GM21526 (cell line): ENCODE data around the gene FKBP5.
"Not testable (repeated sequence)": the region's sequence is repeated elsewhere in the genome, so short reads cannot be mapped to it uniquely, and the experiment has no call there.

Source experiments
- ATAC-seq: cut with Tn5 transposase; IDR thresholded peaks from one replicate; pipeline ENCODE4 v1.9.1; 2021; ENCODE audit warnings: moderate library complexity; ENCODE audit not compliant: unreplicated experiment, low FRiP score

The FKBP5 gene

DNA sequence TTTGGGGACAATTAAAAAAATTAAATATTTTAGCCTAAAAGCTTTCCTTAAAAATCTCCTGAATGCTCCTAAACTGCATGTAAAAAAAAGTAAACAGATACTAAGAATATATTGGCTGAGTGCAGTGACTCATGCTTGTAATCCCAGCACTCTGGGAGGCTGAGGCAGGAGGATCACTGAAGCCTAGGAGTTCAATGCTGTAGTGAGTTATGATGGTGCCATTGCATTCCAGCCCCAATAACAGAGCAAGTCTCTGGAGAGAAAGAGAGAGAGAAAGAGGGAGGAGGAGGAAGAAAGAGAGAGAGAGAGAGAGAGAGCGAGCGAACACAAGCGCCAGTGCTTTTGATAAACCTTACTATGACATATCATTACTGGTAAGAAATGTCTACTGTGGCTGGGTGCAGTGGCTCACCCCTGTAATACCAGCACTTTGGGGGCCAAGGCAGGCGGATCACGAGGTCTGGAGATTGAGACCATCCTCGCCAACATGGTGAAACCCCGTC is 58.8 kb downstream of the FKBP5 start:
- no peak for ATAC-seq

DNA sequence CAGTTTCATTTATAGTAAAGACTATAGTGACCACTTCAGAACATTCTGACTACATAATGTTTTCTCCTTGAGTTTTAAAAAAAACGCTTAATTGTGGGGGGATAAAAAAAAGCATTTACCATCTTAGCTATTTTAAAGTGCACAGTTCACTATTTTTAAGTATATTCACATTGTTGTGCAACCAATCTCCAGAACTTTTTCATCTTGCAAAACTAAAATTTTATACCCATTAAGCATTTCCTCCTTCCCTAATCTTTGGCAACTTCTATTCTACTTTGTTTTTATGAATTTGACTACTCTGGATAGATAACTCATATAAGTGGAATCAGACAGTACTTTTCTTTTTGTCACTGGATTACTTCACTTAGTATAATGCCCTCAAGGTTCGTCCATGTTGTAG is 62.3 kb downstream of the FKBP5 start:
- no peak for ATAC-seq

DNA sequence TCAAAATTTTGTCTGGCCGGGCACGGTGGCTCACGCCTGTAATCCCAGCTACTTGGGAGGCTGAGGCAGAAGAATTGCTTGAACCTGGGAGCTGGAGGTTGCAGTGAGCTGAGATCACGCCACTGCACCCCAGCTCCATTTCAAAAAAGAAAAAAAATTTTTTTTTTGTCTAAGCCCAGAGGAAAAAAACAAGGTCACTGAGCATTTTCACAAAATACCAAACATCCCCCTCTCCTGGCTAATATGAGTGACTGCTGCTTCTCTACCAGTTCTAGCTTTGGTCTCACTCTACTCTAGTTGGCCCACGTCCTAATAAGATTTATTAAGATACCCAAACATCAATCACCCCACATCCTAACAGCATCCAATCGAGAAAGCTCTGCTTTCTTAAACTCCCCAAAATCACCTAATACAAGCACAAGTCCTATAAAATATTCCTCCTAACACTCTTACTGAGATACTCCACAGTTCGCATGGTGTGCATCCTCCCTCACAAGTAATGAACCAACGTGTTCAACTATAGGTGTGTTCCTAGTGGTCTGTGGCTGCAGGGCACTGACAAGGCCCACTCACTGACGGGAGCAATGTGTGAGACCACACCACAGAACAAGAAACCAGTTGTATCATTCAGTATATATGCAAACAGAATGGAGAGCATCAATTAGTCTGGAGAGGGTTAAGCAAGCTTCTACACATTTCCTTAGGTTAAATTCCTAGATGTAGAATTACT is 64.2 kb downstream of the FKBP5 start:
- ATAC-seq: no peak

DNA sequence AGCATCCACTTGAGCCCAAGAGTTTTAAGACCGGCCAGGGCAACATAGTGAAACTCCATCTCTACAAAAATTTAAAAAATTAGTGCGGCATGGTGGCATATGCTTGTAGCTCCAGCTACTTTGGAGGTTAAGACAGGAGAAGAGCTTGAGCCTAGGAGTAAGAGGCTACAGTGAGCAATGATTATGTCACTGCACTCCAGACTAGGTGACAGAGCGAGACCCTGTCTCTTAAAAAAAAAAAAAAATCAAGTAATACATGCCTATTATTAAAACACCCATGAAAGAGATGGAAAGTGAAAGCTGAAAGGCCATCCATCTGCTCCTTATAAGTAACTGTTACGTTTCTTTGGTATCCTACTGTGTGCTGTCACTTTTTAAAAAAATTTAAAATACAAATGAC is 66.4 kb downstream of the FKBP5 start:
- ATAC-seq: no peak

DNA sequence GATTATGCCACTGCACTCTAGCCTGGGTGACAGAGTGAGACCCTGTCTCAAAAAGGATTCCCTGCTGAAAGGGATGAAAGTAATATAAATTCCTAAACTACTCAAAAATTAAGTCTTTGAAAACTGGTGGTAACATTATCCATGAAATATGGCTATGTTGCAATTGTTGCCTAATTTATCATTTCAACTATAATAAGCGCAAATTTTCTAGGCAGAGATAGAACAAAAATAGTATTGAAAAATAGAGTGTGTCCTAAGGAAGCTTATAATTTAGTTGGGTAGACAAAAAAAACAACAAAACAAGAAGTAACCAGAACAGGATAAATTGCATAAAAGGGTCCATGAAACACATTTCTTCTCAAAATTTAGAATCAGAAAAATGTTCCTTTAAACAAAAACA is 68.0 kb downstream of the FKBP5 start:
- no peak for ATAC-seq

DNA sequence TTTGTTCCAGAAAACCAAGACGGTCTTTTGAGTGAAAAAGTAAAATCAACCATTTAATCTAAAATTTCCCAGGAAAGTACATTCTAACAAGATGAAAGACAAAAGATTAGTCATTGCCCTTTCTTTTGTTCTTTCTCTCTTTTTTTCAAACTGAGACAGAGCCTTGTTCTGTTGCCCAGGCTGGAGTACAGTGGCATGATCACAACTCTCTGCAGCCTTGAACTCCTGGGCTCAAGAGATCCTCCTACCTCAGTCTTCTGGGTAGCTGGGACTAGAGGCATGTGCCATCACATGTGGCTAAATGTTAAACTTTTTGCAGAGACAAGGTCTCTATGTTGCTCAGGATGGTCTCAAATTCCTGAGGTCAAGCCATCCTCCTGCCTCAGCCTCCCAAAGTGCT is 75.0 kb downstream of the FKBP5 start:
- no peak for ATAC-seq

DNA sequence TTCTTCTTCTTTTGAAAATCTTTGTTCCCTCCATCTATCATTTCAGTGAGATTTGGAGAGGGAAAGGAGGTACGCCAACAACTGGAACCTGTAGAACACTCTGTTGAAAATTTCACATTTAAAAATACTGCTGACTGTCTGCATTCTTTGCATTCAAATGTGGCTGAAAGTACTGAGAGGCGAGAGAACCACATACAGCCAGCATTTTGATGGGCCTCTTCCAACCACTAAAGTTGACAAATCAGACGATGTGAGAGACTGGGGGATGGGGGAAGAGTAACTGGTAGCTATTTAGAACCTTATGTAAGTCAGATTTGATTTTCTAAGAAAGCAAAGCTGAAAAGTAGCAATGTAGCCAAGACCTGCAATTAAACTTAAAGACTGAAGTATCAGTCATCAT is 77.5 kb downstream of the FKBP5 start:
- no peak for ATAC-seq

DNA sequence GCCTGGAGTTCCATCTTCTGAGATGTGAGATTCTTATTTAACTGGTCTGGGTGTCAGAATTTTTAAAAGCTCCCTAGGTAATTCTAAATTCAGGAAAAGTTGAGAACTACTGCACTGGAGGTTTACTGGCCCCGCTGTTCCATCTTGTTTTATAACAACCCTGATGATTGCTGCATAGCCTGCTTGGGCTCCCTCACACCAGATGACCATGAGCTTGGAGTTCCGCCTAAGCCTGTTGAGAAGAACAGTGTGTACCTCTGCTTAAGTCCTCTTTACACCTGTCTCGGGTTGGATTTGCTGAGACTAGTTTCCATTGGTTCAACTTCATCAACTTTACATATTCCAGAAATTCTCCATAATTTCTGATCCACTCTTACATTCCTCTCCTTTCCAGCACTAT is 77.9 kb downstream of the FKBP5 start:
- ATAC-seq: no peak

DNA sequence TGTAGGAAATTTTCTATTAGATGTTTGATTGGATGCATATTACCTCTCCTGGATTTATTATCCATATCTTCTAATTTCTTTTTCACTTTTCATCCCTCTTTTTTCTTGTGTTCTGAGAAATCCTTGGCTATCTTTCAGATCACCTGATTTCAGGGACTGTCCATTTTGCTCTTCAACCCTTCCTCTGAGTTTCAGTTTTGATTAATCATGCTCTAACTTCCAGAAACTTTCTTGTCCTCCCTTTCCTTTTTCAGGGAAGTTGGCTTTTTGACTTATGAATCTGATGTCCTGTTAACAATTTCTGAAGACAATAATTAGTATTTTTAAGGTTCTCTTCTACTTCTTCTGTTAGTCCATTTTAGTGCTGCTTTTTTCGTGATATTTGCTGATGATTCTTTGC is 79.1 kb downstream of the FKBP5 start:
- ATAC-seq: no peak

DNA sequence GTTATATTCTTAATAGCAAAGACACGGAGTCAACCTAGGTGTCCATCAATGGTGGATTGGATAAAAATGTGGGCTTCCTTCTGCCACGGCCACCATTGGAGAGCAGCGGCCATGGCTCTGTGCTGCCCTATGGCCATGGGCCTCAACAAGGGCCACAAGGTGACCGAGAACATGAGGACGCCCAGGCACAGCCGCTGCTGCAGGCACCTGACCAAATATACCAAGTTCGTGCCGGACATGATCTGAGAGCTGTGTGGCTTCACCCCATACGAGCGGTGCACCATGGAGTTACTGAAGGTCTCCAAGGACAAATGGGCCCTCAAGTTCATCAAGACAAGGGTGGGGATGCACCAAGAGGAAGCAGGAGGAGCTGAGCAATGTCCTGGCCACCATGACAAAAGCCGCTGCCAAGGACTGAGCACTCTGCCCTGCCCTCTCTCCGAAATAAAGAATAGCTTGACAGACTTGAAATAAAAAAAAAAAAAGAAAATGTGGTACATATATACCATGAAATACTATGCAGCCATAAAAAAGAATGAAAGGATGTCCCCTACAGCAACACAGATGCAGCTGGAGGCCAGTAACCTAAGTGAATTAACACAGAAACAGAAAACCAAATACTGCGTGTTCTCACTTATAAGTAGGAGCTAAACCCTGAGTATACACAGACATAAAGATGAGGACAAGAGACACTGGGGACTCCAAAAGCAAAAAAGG is 81.0 kb downstream of the FKBP5 start:
- ATAC-seq: no peak

DNA sequence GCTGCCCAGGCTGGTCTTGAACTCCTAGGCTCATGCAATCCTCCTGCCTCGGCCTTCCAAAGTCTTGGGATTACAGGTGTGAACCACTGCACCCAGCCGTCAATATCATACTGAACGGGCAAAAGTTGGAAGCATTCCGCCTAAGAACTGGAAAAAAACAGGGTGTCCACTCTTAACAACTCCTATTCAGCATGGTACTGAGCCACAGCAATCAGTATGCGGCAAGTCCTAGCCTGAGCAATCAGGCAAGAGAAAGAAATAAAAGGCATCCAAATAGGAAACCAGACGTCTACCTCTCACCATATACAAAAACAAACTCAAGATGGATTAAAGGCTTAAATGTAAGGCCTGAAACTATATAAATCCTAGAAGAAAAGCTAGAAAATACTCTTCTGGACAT is 83.1 kb downstream of the FKBP5 start:
- no peak for ATAC-seq

DNA sequence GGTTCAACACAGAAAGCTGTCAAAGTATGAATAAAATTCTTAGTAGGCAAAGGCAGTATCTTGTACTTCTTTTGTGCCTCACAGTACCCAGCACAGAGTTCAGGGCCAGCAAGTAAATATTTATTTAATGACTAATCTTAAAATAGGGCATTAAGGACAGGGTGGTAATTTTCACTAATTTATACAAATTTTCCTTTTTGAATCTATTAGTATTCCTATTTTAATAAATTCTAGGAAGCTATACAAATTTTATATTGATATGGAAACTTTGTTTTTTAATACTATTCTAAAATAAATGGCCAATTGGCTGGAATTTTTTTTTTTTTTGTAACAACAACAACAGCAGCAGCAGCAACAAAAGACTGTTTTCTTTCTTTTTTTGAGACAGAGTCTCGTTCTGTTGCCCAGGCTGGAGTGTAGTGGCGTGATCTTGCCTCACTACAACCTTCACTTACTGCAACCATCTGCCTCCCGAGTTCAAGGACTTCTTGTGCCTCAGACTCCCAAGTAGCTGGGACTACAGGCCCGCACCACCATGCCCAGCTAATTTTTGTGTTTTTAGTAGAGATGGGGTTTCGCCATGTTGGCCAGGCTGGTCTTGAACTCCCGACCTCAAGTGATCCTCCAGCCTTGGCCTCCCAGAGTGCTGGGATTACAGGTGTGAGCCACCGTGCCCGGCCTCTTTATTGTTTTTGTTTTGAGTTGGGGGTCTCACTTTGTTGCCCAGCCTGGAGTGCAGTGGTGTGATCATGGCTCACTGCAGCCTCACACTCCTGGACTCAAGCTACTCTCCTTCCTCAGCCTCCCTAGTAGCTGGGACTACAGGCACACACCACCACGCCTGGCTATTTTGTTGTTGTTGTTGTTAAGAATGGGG is 85.2 kb downstream of the FKBP5 start:
- ATAC-seq: no peak

DNA sequence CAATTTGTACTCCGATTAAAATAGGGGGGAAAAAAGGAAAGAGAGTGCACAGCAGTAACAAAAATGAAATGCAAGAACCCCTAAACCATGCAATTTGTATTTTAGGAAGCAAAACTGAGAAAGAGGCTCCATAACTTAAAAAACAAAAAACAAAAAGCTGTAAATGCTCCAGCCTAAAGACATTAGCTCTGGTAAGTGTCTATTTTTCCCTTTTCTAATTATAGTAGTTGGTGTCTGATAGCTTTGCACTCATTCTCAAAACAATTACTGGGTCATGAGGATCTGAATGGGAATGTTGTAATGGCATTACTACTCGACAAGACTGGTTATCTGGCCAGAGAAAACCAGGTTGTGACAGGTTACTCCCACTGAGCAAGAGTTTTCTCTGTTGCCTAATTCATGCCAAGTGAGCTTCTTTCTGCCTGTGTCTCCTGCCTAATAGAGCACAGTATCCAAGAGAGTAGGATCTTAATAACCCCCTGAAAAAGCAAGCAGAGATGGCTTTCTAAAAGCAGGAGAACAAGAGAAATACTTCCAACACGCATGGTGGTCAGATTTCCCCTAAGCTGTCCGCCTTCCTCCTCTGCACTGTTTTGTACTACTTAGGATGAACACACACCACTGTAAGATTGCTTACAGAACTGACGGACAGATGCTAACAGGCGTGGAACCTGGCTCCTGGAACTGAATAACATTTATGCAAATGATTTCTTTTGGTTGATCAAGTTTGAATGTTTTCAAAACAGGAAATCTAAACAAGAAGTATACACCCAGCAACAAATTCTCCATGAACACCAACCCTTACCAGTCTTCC is 86.4 kb downstream of the FKBP5 start:
- ATAC-seq: no peak

DNA sequence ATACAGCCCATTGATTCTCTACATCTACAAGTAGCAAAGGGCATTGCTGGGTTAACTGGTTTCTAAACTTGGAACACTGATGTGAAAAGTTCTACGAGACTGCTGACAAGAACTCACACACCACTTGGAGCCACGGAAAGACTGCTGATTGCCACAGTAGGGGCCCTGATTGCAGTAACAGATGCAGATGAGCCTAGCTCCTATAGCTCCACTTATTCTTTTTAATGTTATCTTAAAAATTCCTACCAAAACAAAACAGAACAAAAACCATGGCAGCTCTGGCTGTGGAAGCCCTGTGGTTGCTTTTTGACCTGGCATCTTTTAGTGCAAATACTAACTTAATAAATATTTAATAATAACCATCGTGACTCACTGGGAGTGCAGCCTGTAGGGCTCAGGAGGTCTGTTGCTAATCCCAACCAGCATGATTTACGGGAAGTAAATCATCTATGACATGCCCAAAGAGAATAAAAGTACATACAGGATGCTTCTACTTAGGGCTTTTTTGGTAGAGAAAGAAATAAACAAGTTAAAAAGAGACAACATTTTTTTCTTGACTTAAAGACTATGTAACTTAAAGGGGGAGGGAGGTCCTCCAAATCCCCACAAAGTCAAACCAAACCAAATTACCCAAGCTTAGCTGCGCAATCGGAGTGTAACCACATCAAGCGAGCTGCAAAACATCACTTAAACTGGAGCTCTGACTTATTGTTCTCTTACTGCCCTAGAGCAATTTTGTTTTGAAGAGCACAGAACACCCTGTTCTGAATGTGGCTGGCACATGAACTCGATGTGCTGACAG is 87.2 kb downstream of the FKBP5 start:
- ATAC-seq: no peak

DNA sequence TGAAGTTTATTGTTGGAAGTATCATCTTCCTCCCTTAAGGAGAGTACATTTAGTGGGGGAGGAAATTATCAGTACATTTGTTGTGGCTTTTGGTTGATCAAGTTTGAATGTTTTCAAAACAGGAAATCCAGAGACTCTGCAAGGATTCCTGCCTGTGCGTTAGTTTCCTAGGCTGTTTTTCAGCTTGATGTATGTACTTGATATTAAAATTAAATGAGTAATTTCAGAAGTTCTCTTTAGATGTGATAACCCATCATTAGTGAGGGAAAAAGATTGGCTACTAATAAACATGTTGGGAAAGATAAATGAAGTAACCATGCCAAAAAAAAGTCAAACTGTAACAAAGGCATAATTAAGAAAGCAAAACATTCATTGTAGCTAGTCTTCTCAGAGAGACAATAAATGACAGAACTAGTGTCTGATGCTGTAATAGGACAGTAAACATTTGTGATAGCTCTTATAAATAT is 88.0 kb downstream of the FKBP5 start:
- no peak for ATAC-seq

DNA sequence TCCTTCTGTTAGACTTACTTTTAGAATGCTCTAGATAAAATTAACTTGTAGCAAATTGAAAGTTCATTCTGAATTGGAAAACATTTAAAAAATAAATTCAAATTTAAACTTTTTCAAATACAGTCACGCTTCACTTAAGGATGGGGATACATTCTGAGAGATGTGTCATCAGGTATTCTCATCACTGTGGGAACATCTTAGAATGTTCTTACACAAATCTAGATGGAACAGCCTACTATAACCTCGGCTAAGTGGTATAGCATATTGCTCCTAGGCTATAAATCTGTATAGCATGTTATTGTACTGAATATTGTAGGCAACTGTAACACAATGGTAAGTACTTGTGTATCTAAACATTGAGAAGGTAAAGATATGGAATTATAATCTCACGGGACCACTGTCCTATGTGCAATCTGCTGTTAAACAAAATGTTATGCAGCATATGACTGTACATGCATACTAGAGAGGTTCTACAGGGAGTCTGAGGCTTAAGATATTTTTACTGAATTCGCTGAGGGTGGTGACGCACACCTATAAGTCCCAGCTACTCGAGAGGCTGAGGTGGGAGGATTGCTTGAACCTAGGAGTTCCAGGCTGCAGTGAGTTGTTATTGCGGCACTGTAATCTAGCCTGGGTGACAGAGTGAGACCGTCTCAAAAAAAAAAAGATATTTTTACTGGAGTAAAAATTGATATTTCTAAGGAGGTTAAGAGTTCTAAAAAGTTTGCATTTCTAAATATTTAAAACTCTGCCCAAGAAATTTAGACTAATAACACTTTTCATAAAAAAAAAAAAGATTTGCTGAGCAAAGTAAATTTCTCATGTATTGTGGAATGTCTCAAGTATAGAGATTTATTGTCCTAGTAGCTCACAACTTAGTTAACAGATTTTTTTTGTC is 88.7 kb downstream of the FKBP5 start:
- ATAC-seq: no peak

DNA sequence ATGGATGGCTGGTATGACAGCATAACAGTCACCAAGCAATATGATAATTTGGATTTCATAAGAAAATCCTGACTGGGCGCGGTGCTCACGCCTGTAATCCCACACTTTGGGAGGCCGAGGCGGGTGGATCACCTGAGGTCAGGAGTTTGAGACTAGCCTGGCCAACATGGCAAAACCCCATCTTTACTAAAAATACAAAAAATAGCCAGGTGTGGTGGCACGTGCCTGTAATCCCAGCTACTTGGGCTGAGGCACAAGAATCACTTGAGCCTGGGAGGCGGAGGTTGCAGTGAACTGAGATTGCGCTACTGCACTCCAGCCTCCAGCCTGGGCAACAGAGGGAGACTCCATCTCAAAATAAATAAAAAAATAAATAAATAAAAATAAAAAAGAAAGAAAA is 90.1 kb downstream of the FKBP5 start:
- ATAC-seq: not testable (repeated sequence)
